GM10847 (cell line): ENCODE measurements around the gene CD70.

Experiments used
- POLR2A ChIP-seq: IDR thresholded peaks from 2 replicates; pipeline ENCODE4 v1.6.1; 2011; ENCODE audit not compliant: insufficient read length; ENCODE audit errors: extremely low read depth

The CD70 gene

DNA sequence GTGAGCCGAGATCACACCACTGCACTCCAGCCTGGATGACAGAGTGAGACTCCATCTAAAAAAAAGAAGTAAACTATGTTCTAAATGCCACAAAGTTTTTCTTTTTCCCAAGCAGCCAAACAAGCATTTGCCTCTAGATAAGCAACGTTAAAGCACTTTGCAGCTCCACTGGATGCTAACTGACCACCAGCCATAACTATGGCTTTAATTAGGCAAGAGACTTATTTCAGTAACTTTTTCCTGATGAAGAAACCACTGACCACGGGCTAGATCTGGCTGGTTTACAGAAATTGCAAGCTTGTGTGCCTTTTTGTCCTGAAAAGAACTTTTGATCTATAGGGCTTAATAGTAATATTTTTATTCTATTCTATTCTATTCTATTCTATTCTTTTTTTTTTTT is 22.1 kb downstream of the CD70 start:
- no peak for TF ChIP-seq POLR2A

DNA sequence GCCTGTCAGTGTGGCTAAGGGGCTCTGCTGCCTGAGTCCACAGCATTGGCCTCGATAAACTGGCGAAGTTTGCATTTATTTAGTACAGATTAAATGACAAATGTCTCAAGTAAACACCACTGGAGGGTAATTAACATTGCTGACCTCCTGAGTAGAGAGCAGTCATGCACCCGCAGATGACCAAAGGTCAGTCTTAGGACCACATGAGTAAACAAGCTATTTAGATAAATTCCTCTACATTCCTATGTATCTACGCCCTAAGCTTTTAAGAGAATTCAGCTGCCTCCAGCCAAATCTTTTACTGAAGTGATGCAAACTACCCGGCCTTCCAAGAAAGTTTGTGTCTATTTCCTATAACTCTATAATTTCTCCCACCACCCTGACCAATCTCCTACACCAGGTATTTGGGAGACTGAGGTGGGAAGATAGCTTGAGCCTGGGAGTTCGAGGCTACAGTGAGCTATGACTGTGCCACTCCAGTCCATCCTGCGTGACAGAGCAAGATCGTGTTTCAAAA is 22.9 kb downstream of the CD70 start:
- no peak for TF ChIP-seq POLR2A

DNA sequence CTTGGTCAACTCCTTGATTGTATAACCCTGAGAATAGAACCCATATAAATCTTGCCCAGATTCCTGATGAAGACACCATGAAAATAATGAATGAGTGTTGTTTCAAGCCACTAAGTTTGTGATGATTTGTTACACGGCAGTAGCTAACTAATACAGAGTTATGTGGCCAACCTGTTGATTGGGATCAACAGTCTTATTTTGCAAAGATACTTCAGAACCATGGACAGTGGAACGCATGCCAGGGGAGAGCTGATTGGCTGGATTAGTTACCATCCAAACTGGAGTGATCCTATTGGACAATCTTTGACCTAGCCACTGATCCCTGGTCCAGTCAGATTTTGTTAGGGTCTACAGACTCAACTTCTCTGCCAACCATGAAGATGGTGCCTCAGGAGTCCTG is 26.6 kb downstream of the CD70 start:
- TF ChIP-seq POLR2A, result no peak

DNA sequence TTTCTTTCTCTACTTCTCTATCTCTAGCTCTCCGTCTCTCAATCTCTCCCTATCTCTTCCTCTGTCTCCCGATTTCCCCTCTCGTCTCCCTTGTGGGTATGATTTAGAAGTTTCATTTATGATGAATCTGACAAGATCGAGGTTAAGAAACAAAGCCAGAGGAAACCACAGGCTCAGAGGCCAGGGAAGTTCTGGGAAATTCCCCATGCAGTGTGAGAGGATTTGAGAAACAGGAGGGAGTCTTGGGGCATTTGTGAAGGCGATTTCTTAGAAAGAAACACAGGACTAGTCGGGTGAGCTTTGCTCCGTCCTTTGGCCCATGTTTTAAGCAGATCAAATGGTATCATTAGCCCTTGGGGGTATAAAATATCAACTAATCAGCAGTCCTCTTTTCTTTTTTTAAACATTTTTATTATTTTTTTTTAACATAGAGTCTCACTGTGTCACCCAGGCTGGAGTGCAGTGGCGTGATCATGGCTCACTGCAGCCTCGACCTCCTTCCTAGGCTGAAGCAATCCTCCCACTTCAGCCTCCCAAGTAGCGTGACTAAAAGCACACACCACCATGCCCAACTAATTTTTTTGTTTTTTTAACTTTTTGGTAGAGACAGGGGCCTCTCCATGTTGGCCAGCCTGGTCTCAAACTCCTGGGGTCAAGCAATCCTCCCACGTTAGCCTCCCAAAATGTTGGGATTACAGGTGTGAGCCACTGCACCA is 34.3 kb downstream of the CD70 start:
- TF ChIP-seq POLR2A, result no peak

DNA sequence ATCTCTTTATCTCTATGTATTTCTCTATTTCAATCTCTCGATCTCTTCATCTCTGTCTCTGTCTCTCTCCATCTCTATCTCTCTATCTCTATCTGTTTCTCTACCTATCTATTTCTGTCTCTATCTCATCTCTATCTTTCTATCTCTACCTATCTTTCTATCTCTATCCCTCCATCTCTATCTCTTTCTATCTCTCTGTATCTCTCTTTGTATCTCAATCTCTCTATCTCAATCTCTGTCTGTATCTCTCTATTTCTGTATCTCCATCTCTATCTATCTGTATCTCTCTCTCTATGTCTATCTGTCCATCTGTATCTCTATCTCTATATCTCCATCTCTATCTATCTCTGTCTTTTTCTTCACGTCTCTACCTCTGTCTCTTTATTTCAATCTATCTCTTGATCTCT is 34.9 kb downstream of the CD70 start:
- TF ChIP-seq POLR2A, result no peak

DNA sequence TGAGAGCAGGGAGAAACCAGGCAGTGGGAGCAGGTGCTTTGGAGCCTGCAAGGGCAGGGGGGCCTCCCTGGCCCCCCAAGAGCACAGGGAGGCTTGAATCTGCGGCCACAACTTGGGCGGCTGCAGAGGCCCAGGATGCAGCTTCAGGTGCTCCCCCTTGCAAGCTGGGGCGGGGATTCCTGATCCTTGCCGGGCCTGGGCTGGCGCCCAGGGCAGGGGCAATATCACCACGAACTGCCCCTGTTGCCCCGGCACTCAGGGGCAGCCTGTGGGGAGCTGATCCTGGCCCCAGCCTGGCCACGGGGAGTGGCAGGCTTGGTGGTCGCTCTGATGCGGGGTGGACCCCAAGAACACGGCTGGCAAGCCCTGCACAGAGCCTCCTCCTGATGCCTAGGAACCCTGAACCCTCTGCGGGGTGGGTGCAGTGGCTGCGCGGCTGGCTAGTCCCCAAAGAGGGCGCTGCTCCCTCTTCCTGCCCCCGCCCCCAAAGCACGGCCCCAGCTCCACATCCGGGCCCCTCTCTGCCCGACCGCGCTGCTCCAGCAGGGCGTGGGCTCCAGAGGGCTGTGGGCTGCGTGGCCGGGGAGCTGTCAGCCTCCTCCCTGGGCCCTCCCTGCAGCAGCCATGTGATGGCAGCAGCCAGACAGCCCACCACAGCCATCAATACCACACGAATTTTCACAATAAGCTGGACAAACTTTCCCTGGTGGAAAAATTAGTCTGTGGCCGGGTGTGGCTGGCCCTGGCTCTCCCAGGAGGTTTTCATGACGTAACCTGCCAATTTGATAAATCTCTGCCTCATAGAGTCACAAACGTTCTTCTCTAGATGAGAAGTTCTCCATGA is 39.1 kb downstream of the CD70 start:
- no peak for TF ChIP-seq POLR2A

DNA sequence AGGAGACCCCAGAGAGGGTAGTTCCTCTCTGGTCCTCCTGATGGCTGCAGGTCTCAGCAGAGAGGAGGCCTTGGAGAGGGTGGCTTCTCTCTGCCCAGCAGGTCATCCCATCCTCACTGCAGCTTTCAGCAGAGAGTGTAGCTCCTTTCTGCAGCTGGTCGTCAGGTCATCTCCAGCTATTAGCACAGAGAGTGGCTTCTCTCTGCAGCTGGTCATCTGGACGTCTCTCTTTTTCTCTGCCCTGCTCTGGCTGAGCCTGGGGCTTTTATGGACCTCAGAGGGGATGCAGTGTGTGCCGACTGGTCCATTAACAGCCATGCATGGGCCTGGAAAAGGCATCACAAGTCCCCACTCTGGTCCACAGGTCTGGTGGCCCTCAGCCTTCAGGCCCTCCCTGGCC is 39.9 kb downstream of the CD70 start:
- no peak for TF ChIP-seq POLR2A

DNA sequence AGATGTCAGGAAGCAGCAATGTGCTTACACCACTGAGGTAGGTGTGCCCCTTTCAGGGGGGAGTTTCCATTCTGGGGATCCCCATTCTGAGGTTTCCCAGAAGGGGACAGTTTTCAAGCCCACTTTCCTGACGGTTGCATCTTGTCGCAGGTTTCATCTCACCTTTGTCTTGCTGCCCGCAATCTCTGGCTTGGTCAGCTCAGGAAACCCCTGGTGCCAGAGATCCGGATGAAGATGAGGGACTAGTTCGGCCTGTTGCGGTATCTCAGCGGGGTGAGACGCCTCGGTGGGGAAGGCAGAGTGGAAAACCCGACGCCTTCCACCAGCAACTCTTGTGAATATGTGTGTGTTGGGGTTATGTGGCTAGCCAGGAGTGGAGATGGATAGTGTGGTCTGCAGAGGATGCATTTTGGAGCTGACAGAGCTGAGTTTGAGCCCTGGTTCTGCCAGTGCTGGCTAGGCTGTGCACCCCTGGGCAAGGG is 47.0 kb downstream of the CD70 start:
- no peak for TF ChIP-seq POLR2A

DNA sequence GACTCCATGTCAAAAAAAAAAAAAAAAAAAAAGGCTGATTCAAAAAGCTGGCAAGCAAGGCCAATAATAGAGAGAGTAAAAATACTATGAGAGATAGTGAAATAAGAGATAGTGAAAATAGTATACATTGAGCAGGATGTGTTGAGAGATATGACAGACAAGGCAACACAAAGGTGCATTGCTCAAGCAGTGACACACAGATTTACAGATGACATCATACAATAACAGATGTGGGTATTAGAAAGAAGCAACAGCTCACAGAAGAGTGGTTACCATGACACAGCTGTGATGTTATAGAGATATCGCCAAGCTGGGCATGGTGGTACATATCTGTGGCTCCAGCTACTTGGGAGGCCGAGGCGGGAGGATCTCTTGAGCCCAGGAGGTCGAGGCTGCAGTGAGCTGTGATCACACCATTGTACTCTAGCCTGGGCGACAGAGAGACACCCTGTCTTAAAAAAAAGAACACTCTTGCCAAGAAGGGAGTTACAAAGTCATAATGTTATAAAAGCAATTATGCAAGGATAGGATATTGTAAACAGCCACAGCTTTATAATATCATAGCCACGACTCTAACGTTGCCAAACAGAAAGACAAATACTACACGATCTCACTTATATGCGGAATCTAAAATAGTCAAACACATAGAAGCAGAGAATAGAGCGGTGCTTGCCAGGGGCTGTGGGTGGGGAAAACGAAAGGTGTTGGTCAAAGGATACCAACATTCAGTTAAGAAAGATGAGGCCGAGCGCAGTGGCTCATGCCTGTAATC is 49.8 kb downstream of the CD70 start:
- no peak for TF ChIP-seq POLR2A

DNA sequence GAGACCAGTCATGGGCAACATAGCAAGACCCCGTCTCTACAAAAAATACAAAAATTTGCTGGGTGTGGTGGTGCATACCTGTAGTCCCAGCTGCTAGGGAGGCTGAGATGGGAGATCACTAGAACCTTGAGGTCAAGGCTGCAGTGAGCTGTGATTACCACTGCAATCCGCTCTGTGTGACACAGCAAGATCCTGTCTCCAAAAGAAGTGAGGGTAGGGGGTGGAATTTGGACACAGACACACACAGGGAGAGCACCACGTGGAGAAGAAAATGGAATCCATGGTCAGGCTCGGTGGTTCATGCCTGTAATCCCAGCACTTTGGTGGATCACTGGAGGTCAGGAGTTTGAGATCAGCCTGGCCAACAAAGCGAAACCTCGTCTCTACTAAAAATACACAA is 51.4 kb downstream of the CD70 start:
- TF ChIP-seq POLR2A, result no peak
